Mesodermal cell (in vitro differentiated cells): ENCODE data around the gene HDGF.

Experiments used
- H3K27ac ChIP-seq: 2 replicates; pipeline ENCODE4 v1.7.0; 2013; ENCODE audit warnings: mild to moderate bottlenecking, low read depth, low read length, moderate library complexity; ENCODE audit not compliant: severe bottlenecking
- H3K36me3 ChIP-seq: 2 replicates; pipeline ENCODE4 v1.7.1; 2013; ENCODE audit warnings: mild to moderate bottlenecking, low read length, moderate library complexity; ENCODE audit not compliant: control insufficient read depth, insufficient read depth
- H3K4me1 ChIP-seq: one replicate; pipeline ENCODE4 v1.7.1; 2013; ENCODE audit warnings: mild to moderate bottlenecking, low read length; ENCODE audit not compliant: insufficient read depth, control insufficient read depth, poor library complexity, severe bottlenecking
- H3K4me3 ChIP-seq: 2 replicates; pipeline ENCODE4 v1.7.0; 2013; ENCODE audit warnings: low read length, control low read depth, mild to moderate bottlenecking; ENCODE audit not compliant: insufficient read depth, poor library complexity, severe bottlenecking; ENCODE audit errors: extremely low read depth
- H3K9me3 ChIP-seq: 2 replicates; pipeline ENCODE4 v1.7.1; 2013; ENCODE audit warnings: mild to moderate bottlenecking, low read length, moderate library complexity; ENCODE audit not compliant: control insufficient read depth
- WGBS, 2 experiments: methylation state at CpG; one replicate each; pipeline ENCODE4 v1.1.5; 2013; ENCODE audit warnings: missing lambda C conversion rate in 2 of 2; ENCODE audit not compliant: insufficient coverage in 2 of 2; 5-methylcytosine and 5-hydroxymethylcytosine counted together

The HDGF gene

GRCh38 chr1:156733989-156734584 is 17.4 kb downstream of the HDGF start:
- Histone ChIP-seq H3K36me3 (peaks cover 55% of the 10 kb centered on the region), H3K4me3 (no peak overlapping the region), H3K4me1 (no peaks in the 10 kb centered on the region), H3K27ac (no peak overlapping the region), H3K9me3 (no peaks in the 10 kb centered on the region)
- 95 to 97% methylated on average over 12 to 18 of the region's 20 CpGs for WGBS, 2 experiments

DNA sequence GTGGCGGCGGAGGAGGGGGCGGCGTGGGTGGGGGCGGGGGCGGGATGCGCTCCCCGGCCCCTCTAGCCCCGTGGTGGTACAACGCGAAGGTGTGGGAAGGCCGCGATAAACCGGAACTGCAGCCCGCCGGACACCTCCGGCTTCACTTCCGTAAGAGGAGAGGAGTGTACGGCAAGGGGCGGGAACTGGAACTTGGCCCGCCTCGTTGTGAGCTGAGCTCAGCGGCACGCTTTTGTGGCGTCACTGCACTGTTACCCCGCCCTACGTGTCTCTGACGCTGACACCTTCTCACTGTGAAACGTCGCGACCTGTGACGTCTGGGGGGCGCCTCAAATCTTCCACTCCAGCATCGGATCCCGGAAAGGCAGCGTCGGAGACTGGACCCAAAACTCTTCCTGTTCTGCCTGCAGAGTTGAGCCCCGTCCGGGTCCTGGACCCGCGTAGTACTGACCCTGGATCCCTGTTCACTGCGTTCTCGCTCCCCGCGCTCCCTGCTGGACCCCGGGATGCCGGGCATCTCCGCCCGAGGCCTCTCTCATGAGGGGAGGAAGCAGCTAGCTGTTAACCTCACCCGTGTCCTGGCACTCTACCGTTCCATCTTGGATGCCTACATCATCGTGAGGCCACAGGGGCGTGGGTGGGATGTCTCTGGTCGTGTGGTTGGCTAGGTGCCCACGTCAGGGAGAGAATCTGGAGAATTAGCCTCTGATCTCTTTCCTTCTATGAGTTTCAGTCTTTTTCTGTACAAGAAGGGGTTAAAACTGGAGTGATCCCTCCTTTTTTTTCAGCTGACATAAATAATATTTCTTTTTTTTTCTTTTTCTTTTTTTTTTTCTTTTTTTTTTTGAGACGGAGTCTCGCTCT is 22.6 kb downstream of the HDGF start, which contains the start of gene ISG20L2:
Gene ISG20L2 (minus strand): TSS at position 168 of the 864 bp plus-strand sequence. CDS start 1,114 bp downstream, outside the sequence.
- Histone ChIP-seq H3K36me3 (peaks cover 36% of the 10 kb centered on the region), H3K4me3 (peak within 1 kb of the TSS; percentile 86), H3K4me1 (peaks cover 24% of the 10 kb centered on the region), H3K27ac (peak within 1 kb of the TSS; percentile 93), H3K9me3 (no peaks in the 10 kb centered on the region)
- WGBS, 2 experiments = 1 to 5% methylated on average over 37 to 40 of the region's 57 CpGs

DNA sequence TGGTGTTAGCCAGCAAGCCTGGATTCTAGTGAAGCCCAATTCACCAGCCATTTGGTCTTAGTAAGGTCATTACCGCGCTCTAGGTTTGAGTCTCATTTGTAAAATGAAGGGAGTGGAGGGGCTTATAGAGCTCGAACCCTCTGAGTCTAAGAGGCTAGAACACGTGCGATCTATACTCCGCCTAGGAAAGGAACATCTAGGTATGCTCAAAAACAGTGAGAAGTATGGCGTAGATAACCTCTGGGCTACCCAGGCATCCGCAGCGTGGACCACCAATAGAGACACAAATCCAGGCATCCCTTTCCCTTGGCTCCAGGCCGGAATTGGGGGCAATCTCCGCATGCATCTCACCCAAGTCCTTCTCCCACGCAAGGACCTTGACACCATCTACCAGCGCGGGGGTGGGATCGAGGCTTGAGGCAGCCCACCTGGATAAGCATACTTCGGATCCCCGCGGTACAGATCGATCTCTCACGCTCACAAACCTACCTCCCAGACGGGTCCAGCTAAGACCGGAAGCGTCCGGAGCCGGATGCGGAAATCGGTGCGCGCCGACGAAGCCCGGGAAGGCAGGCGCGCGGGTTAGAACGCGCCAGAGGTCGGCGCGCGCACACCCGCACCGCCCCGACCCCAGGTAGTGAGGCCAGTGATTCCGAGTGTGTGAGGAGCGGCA is 23.4 kb downstream of the HDGF start, which contains the start of gene METTL25B:
Gene METTL25B (plus strand): TSS at position 544 of the 673 bp plus-strand sequence. CDS start 636 bp downstream, outside the sequence.
- Histone ChIP-seq H3K27ac (peak within 1 kb of the TSS; percentile 93), H3K4me1 (peaks cover 24% of the 10 kb centered on the region), H3K4me3 (peak within 1 kb of the TSS; percentile 86), H3K9me3 (no peaks in the 10 kb centered on the region), H3K36me3 (peaks cover 37% of the 10 kb centered on the region)
- WGBS, 2 experiments = 0% methylated on average over 25 to 28 of the region's 46 CpGs

DNA sequence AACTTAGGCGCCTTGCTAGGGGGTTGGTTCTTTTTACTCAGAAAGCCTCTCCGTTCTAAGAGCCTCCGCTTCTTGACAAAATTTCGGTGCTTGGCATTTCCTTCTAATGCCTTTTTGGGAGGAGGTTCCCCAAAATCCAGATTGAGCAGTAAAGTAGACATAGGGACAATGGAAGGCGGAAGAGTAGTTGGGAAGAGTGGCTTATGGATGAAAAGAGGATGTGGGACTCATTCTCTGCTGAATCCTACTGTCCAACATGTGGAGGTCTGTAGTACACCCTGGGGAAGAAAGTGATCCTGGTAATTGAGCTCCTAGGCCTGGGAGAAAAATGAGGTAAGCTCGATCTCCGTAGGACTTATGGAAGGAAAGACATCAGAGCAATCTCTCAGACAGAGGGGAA is 24.0 kb downstream of the HDGF start:
- peaks cover 38% of the 10 kb centered on the region for H3K36me3 ChIP-seq
- H3K4me1 ChIP-seq = peaks cover 24% of the 10 kb centered on the region
- peak overlapping the region; percentile 83 for H3K27ac ChIP-seq
- peak overlapping the region; percentile 86 for H3K4me3 ChIP-seq
- 63 to 65% methylated on average over 6 to 7 of the region's 7 CpGs for WGBS, 2 experiments
- H3K9me3 ChIP-seq = no peaks in the 10 kb centered on the region

DNA sequence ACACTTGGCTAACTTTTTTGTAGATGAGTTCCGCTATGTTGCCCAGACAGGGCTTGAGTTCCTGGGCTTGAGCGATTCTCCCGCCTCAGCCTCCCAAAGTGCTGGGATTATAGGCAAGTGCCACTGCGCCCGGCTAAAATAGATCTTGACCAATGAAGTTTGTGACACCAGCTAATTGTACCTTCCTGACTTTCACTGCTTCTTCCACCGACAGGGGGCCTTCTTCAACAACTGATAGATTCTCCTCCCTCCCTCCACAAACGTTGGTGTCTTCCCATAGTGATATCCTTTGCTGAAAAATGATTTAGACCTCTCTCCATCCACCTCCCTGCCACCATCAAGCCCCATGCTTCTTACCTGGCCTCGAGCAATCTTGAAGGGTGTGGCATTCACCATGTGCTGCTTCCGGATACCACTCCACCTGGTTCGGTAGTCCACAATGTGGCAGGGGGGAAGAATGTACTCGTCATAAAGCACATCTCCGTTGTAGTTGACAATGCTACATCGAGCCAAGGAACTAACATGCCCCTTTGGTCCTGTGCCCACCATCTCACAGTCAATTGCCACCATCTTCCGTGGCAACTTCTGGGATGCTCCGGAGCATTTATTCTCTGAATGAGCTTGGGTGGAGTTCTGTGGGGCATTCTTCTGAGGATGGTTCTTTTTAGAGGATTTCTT is 24.8 kb downstream of the HDGF start:
- H3K36me3 ChIP-seq = peaks cover 39% of the 10 kb centered on the region
- H3K27ac ChIP-seq = no peak overlapping the region
- WGBS, 2 experiments = 51 to 54% methylated on average over 11 to 12 of the region's 15 CpGs
- H3K4me1 ChIP-seq = peaks cover 24% of the 10 kb centered on the region
- H3K4me3 ChIP-seq = peak overlapping the region; percentile 86
- H3K9me3 ChIP-seq = no peaks in the 10 kb centered on the region

DNA sequence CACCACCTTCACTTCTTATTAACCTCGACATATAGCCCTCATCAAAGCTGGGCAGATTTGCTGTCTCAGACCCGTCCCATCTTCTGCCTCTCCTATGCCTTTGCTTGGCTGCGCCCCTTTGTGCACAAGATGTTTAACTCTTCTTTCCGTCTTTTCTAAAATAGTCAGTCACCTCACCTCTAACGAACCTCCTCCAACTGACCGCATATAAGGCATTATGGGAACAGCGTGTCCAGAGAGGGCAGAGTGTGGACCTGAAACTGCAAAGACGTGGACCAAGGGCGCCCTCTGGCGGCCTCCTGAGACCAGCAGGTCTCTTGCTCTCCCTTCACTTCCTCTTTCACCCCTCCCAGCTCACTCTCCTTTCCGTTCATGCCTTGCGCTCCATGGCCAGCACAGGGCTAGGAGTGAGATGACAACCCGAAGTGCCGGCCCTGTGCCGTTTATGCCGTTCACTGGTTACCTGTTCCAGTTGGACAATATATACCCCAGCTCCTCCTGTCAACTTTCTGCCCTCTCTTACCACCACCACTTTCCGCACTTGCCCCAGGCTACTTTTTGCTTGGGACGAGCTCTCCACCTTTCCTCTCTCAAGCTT is 25.7 kb downstream of the HDGF start:
- H3K9me3 ChIP-seq = no peaks in the 10 kb centered on the region
- H3K27ac ChIP-seq = peak overlapping the region; percentile 10
- H3K36me3 ChIP-seq = peaks cover 48% of the 10 kb centered on the region
- H3K4me3 ChIP-seq = peak overlapping the region; percentile 9
- WGBS, 2 experiments = 20 to 22% methylated on average over 16 to 17 of the region's 18 CpGs
- H3K4me1 ChIP-seq = peaks cover 24% of the 10 kb centered on the region

- 91 to 100% methylated on average over 2 to 4 of the region's 4 CpGs for WGBS, 2 experiments
- Histone ChIP-seq H3K36me3 (peaks cover 52% of the 10 kb centered on the region), H3K4me1 (peaks cover 13% of the 10 kb centered on the region), H3K4me3 (no peak overlapping the region), H3K9me3 (no peaks in the 10 kb centered on the region), H3K27ac (no peak overlapping the region)
Measured at GRCh38 chr1:156721535-156721934, 29.9 kb downstream of the HDGF start.

DNA sequence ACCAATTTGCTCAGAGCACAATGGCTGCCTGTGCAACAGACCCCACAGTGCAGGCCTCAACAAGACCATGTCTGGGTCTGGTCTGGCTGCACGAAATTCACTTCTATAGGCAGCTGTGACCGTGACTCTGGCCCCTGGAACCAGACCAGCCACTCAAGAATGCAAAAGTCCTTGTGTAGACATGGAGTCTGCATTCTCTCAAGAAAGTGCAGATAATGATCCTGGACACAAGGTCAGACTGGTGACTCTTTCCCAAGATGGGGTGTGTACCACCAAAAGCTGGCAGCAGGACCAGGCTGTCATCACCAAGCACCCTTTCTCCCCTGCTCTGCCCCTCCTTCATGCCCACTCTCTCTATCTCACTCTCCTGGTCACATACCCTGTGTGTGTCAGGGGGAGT is 30.3 kb downstream of the HDGF start:
- Histone ChIP-seq H3K4me3 (no peak overlapping the region), H3K4me1 (peaks cover 9% of the 10 kb centered on the region), H3K9me3 (no peaks in the 10 kb centered on the region), H3K36me3 (peaks cover 48% of the 10 kb centered on the region), H3K27ac (peak overlapping the region; percentile 32)
- WGBS, 2 experiments = 79 to 100% methylated on average over 1 to 2 of the region's 2 CpGs

GRCh38 chr1:156717351-156717750 is 34.1 kb downstream of the HDGF start:
- Histone ChIP-seq H3K36me3 (peaks cover 18% of the 10 kb centered on the region), H3K4me1 (peaks cover under 1% of the 10 kb centered on the region), H3K9me3 (no peaks in the 10 kb centered on the region), H3K27ac (no peak overlapping the region), H3K4me3 (no peak overlapping the region)
- 87 to 100% methylated on average over 3 to 4 of the region's 4 CpGs for WGBS, 2 experiments

DNA sequence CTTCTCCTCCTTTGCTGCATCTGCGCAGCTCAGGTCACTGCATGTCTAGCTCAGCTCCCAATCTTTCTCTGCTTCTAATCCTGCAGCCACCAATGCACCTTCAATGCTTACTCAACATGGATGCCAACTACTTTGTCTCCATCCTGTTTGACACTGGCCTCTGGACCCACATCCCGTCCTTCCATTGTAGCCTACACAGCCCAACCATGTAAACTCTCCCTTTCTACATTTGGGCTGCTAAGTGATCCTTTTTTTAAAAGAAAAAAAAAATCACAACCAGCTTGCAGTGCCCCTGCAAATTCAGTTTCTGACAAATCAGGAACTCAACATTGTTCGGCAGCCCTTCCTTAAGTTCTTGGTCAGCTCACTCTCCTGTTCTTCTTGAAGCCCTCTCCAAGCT is 36.6 kb downstream of the HDGF start:
- Histone ChIP-seq H3K27ac (no peak overlapping the region), H3K4me1 (peaks cover 22% of the 10 kb centered on the region), H3K4me3 (no peak overlapping the region), H3K36me3 (no peaks in the 10 kb centered on the region), H3K9me3 (no peaks in the 10 kb centered on the region)
- WGBS, 2 experiments = 91 to 95% methylated on average over 3 of the region's 3 CpGs
